Renal cortex interstitium (tissue), 15 donors: ENCODE measurements around the gene ZC3H12D. TPM values are rescaled to one million over a fixed set of nuclear protein-coding genes. Genes with fewer than 3 reads are reported as not detected.
"Not testable (repeated sequence)": the region's sequence is repeated elsewhere in the genome, so short reads cannot be mapped to it uniquely, and the experiment has no call there.

Source experiments
- DNase-seq, 11 donors: peaks; one replicate each; pipeline ENCODE4 v3.0.0-alpha.2; 2013; ENCODE audit warnings: low read depth in 9 of 11, low spot score in 4 of 11; ENCODE audit errors: extremely low read depth in 1 of 11
- long read RNA-seq, 16 experiments: transcript quantifications; one replicate each; lab custom pipeline, GENCODE V29; 2026
- polyA plus RNA-seq, 3 donors: library from polyadenylated mRNA; unstranded; fragments of 120-200 nt; gene quantifications; one replicate each; pipeline ENCODE4 v1.2.1, GENCODE V29; 2013; ENCODE audit not compliant: insufficient read length in 3 of 3

ZC3H12D gene
- under 1 TPM; 0.29 to 0.62 (median 0.51) TPM for polyA plus RNA-seq
- long read RNA-seq, donor 1, result 0 reads
- long read RNA-seq, donor 2, result 0 reads
- long read RNA-seq, donor 3, result 0 reads
- long read RNA-seq, donor 4, result 0 reads
- long read RNA-seq, donor 5, result 0 reads
- long read RNA-seq, donor 6, result 0 reads
- long read RNA-seq, donor 7, result 0 reads
- long read RNA-seq, donor 8, result 0 reads
- long read RNA-seq, donor 9, result 0 reads
- long read RNA-seq, donor 10, result 0 reads
- long read RNA-seq, donor 11, result 0 reads
- long read RNA-seq, donor 12, result 0 reads
- long read RNA-seq, donor 13, result 0 reads
- long read RNA-seq, donor 14, result 0 reads
- long read RNA-seq, donor 15, result 0 reads
- long read RNA-seq, donor 16, result 0 reads

GRCh38 chr6:149484733-149485700 lies at the start of gene ZC3H12D:
ZC3H12D (minus strand) TSS chr6:149485014; CDS start chr6:149474543, 10,471 bp downstream.
- DNase-seq, result no peak

GRCh38 chr6:149529650-149530049 lies 44.8 kb upstream of the ZC3H12D start:
- no peak for DNase-seq

GRCh38 chr6:149515494-149515893 lies 30.7 kb upstream of the ZC3H12D start:
- DNase-seq, result no peak

GRCh38 chr6:149513915-149514314 lies 29.1 kb upstream of the ZC3H12D start:
- DNase-seq, result no peak

GRCh38 chr6:149510793-149511512 lies 26.1 kb upstream of the ZC3H12D start:
- no peak for DNase-seq

- DNase-seq, result no peak
These were observed 23.7 kb upstream of the ZC3H12D start for GRCh38 chr6:149508485-149508884.

GRCh38 chr6:149503872-149504271 lies 19.1 kb upstream of the ZC3H12D start:
- no peak for DNase-seq

- no peak for DNase-seq
These were observed 18.5 kb upstream of the ZC3H12D start for GRCh38 chr6:149503276-149503675.

- no peak for DNase-seq
These were observed 17.0 kb upstream of the ZC3H12D start for GRCh38 chr6:149501768-149502167.

- no peak for DNase-seq
These were observed 16.4 kb upstream of the ZC3H12D start for GRCh38 chr6:149501201-149501600.

- DNase-seq, result no peak
These were observed 15.3 kb upstream of the ZC3H12D start for GRCh38 chr6:149500096-149500495.

GRCh38 chr6:149499066-149499465 lies 14.3 kb upstream of the ZC3H12D start:
- no peak for DNase-seq

GRCh38 chr6:149497365-149497764 lies 12.6 kb upstream of the ZC3H12D start:
- no peak for DNase-seq

- DNase-seq, result not testable (repeated sequence)
These were observed 11.8 kb upstream of the ZC3H12D start for GRCh38 chr6:149496597-149496996.

GRCh38 chr6:149495349-149496016 lies 10.7 kb upstream of the ZC3H12D start:
- not testable (repeated sequence) for DNase-seq

- not testable (repeated sequence) for DNase-seq
These were observed 10.0 kb upstream of the ZC3H12D start for GRCh38 chr6:149494810-149495209.

GRCh38 chr6:149493761-149494320 lies 9.0 kb upstream of the ZC3H12D start:
- no peak for DNase-seq

GRCh38 chr6:149492798-149493343 lies 8.1 kb upstream of the ZC3H12D start:
- DNase-seq, result no peak
